ENCODE measurements around the gene EIF5A2.
"Not testable (repeated sequence)": the region's sequence is repeated elsewhere in the genome, so short reads cannot be mapped to it uniquely, and the experiment has no call there.

The EIF5A2 gene

DNA sequence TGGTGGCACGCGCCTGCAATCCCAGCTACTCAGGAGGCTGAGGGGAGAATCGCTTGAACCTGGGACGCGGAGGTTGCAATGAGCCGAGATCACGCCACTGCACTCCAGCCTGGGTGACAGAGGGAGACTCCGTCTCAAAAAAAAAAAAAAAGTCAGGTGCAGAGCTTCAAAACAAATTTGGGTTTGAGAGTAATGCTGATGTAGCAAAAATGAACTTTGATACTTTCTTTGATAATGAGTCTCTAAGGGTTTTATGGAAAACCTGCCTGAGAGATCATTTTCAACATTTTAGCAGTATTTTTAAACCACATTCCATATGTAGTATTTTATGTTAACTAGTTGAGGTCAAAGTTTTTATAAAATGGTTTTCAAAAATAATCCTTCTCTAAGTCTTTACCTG lies 14.5 kb downstream of the EIF5A2 start:
- H4K20me1 ChIP-seq (ENCODE audit: insufficient read depth) = no peaks in the 10 kb centered on the region
- H3K27ac ChIP-seq = no peak overlapping the region
- no peak overlapping the region for H2AFZ ChIP-seq (ENCODE audit: low read depth)
- no peak overlapping the region for H3K4me3 ChIP-seq (IDR thresholded peaks at IDR 0.05; ENCODE audit: insufficient read depth, low read depth, low read length)
- H3K79me2 ChIP-seq (ENCODE audit: insufficient read depth, low read depth) = no peaks in the 10 kb centered on the region
- H3K27me3 ChIP-seq (ENCODE audit: insufficient read depth, low read depth) = no peaks in the 10 kb centered on the region
- no peaks in the 10 kb centered on the region for H3K36me3 ChIP-seq (ENCODE audit: insufficient read depth)
- TF ChIP-seq, protein P1, sequence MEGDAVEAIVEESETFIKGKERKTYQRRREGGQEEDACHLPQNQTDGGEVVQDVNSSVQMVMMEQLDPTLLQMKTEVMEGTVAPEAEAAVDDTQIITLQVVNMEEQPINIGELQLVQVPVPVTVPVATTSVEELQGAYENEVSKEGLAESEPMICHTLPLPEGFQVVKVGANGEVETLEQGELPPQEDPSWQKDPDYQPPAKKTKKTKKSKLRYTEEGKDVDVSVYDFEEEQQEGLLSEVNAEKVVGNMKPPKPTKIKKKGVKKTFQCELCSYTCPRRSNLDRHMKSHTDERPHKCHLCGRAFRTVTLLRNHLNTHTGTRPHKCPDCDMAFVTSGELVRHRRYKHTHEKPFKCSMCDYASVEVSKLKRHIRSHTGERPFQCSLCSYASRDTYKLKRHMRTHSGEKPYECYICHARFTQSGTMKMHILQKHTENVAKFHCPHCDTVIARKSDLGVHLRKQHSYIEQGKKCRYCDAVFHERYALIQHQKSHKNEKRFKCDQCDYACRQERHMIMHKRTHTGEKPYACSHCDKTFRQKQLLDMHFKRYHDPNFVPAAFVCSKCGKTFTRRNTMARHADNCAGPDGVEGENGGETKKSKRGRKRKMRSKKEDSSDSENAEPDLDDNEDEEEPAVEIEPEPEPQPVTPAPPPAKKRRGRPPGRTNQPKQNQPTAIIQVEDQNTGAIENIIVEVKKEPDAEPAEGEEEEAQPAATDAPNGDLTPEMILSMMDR (conservative IDR thresholded peaks at IDR 0.05; ENCODE audit: low read depth, low read length) = no peak
- no peaks in the 10 kb centered on the region for H3K4me1 ChIP-seq (ENCODE audit: low read depth, poor library complexity, severe bottlenecking)
- no peak overlapping the region for H3K9ac ChIP-seq
- no peak overlapping the region for H3K4me2 ChIP-seq

DNA sequence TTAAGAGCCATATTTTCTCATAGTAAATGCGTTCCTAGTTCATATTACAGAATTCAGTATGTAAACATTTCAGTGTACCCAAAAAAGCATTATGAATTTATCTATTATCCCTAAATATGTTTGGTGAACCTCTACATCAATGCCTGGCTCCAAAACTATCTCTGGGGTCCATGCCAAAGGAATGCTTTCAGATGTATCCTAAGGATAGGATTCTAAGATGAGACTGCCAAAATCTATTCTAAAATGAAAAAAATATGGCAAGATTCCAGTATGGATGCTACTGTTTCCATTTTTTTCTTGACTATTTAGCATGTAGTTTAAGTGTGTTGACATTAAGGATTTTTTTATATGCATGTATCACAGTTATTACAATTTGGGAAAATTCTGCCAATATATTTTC lies 18.8 kb downstream of the EIF5A2 start:
- H3K27me3 ChIP-seq (ENCODE audit: insufficient read depth, low read depth) = no peaks in the 10 kb centered on the region
- H4K20me1 ChIP-seq (ENCODE audit: insufficient read depth) = no peaks in the 10 kb centered on the region
- H3K4me2 ChIP-seq = no peak overlapping the region
- no peak overlapping the region for H2AFZ ChIP-seq (ENCODE audit: low read depth)
- H3K79me2 ChIP-seq (ENCODE audit: insufficient read depth, low read depth) = no peaks in the 10 kb centered on the region
- H3K9ac ChIP-seq = no peak overlapping the region
- H3K4me1 ChIP-seq (ENCODE audit: low read depth, poor library complexity, severe bottlenecking) = no peaks in the 10 kb centered on the region
- no peak overlapping the region for H3K4me3 ChIP-seq (IDR thresholded peaks at IDR 0.05; ENCODE audit: insufficient read depth, low read depth, low read length)
- TF ChIP-seq, protein P1 (conservative IDR thresholded peaks at IDR 0.05; ENCODE audit: low read depth, low read length) = no peak
- H3K27ac ChIP-seq = no peak overlapping the region
- no peaks in the 10 kb centered on the region for H3K36me3 ChIP-seq (ENCODE audit: insufficient read depth)

DNA sequence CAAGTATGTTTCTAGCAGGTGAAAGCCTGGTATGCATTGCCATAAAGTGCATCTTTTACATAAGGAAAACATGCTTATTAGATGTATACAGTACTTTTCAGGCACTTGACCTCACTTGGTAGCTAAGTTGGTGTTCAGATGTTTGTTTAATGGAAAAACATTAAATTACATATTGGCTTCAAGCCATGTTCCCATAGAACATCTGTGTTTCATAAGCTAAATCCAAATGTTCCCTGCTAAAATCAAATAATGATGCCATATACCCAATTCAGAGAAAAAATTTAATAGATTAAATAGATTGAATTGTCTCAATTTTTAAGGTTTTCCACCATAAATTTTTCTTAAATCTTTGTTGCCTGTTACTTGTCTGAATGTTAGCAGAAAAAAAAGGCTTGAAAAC lies 19.3 kb downstream of the EIF5A2 start:
- H3K27ac ChIP-seq = no peak overlapping the region
- H3K9ac ChIP-seq = no peak overlapping the region
- no peaks in the 10 kb centered on the region for H3K36me3 ChIP-seq (ENCODE audit: insufficient read depth)
- TF ChIP-seq, protein P1 (conservative IDR thresholded peaks at IDR 0.05; ENCODE audit: low read depth, low read length) = no peak
- no peaks in the 10 kb centered on the region for H3K79me2 ChIP-seq (ENCODE audit: insufficient read depth, low read depth)
- no peak overlapping the region for H2AFZ ChIP-seq (ENCODE audit: low read depth)
- no peaks in the 10 kb centered on the region for H4K20me1 ChIP-seq (ENCODE audit: insufficient read depth)
- H3K27me3 ChIP-seq (ENCODE audit: insufficient read depth, low read depth) = no peaks in the 10 kb centered on the region
- H3K4me2 ChIP-seq = no peak overlapping the region
- no peaks in the 10 kb centered on the region for H3K4me1 ChIP-seq (ENCODE audit: low read depth, poor library complexity, severe bottlenecking)
- no peak overlapping the region for H3K4me3 ChIP-seq (IDR thresholded peaks at IDR 0.05; ENCODE audit: insufficient read depth, low read depth, low read length)

DNA sequence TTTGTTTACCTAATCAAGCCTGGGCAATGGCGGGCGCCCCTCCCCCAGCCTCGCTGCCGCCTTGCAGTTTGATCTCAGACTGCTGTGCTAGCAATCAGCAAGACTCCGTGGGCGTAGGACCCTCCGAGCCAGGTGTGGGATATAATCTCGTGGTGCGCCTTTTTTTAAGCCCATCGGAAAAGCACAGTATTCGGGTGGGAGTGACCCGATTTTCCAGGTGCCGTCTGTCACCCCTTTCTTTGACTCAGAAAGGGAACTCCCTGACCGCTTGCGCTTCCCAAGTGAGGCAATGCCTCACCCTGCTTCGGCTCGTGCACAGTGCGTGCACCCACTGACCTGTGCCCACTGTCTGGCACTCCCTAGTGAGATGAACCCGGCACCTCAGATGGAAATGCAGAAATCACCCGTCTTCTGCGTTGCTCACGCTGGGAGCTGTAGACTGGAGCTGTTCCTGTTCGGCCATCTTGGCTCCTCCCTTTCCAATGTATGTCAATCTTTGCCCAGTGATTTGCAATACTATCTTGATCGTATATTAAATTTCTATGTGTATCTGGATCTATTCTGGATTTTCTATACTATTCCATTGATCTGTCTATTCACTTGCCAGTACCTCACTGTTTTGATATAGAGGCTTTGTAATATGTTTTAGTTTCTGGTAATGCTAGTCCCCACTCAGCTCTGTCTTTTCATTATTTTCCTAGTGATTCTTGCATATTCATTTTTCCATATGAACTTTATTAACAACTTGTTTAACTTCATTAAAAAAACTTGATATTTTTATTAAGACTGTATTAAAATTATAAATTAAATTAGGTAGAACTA lies 24.1 kb downstream of the EIF5A2 start:
- not testable (repeated sequence) for H3K27me3 ChIP-seq (ENCODE audit: insufficient read depth, low read depth); H3K4me1 ChIP-seq (ENCODE audit: low read depth, poor library complexity, severe bottlenecking); H3K4me3 ChIP-seq (IDR thresholded peaks at IDR 0.05; ENCODE audit: insufficient read depth, low read depth, low read length); H4K20me1 ChIP-seq (ENCODE audit: insufficient read depth); H3K27ac ChIP-seq; H2AFZ ChIP-seq (ENCODE audit: low read depth); H3K36me3 ChIP-seq (ENCODE audit: insufficient read depth); H3K79me2 ChIP-seq (ENCODE audit: insufficient read depth, low read depth); H3K9ac ChIP-seq; H3K4me2 ChIP-seq

DNA sequence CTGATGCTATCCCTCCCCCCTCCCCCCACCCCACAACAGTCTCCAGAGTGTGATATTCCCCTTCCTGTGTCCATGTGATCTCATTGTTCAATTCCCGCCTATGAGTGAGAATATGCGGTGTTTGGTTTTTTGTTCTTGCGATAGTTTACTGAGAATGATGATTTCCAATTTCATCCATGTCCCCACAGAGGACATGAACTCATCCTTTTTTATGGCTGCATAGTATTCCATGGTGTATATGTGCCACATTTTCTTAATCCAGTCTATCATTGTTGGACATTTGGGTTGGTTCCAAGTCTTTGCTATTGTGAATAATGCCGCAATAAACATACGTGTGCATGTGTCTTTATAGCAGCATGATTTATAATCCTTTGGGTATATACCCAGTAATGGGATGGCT lies 29.7 kb downstream of the EIF5A2 start:
- H4K20me1 ChIP-seq (ENCODE audit: insufficient read depth); H3K4me2 ChIP-seq: not testable (repeated sequence)

DNA sequence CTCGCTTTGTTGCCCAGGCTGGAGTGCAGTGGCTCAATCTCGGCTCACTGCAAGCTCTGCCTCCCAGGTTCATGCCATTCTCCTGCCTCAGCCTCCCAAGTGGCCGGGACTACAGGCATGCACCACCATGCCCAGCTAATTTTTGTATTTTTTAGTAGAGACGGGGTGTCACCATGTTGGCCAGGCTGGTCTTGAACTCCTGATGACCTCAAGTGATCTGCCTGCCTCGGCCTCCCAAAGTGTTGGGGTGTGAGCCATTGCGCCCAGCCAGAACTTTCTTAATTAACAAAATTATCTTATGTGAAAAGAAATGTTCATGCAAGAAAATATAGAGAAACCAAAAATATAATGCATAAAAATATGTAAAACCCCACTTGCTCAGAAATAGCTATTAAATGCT lies 31.1 kb downstream of the EIF5A2 start:
- not testable (repeated sequence) for H3K9ac ChIP-seq; H3K79me2 ChIP-seq (ENCODE audit: insufficient read depth, low read depth); H3K27ac ChIP-seq; H4K20me1 ChIP-seq (ENCODE audit: insufficient read depth); H3K4me3 ChIP-seq (IDR thresholded peaks at IDR 0.05; ENCODE audit: insufficient read depth, low read depth, low read length); H2AFZ ChIP-seq (ENCODE audit: low read depth); H3K27me3 ChIP-seq (ENCODE audit: insufficient read depth, low read depth); H3K36me3 ChIP-seq (ENCODE audit: insufficient read depth); H3K4me1 ChIP-seq (ENCODE audit: low read depth, poor library complexity, severe bottlenecking); H3K4me2 ChIP-seq

More for the DNA sequence above, 29.7 kb downstream of the EIF5A2 start:
- H3K4me3 ChIP-seq (IDR thresholded peaks at IDR 0.05; ENCODE audit: insufficient read depth, low read depth, low read length); H3K36me3 ChIP-seq (ENCODE audit: insufficient read depth); H3K9ac ChIP-seq; H3K27me3 ChIP-seq (ENCODE audit: insufficient read depth, low read depth); H3K27ac ChIP-seq; H3K79me2 ChIP-seq (ENCODE audit: insufficient read depth, low read depth); H2AFZ ChIP-seq (ENCODE audit: low read depth); H3K4me1 ChIP-seq (ENCODE audit: low read depth, poor library complexity, severe bottlenecking): not testable (repeated sequence)
